ENCODE results near the gene RFX2. TPM values are rescaled to one million over a fixed set of nuclear protein-coding genes. Genes with fewer than 3 reads are reported as not detected.

RFX2 gene
- total and polyA plus RNA-seq, 9 of the 15 experiments (the other 6 are each of a cell fraction or from before 2014, with no cell fraction given) = 3.6 to 18.7 (median 8.7) TPM

- TF ChIP-seq, protein P1, sequence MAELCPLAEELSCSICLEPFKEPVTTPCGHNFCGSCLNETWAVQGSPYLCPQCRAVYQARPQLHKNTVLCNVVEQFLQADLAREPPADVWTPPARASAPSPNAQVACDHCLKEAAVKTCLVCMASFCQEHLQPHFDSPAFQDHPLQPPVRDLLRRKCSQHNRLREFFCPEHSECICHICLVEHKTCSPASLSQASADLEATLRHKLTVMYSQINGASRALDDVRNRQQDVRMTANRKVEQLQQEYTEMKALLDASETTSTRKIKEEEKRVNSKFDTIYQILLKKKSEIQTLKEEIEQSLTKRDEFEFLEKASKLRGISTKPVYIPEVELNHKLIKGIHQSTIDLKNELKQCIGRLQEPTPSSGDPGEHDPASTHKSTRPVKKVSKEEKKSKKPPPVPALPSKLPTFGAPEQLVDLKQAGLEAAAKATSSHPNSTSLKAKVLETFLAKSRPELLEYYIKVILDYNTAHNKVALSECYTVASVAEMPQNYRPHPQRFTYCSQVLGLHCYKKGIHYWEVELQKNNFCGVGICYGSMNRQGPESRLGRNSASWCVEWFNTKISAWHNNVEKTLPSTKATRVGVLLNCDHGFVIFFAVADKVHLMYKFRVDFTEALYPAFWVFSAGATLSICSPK (IDR thresholded peaks at IDR 0.05; ENCODE audit: borderline replicate concordance) = no peak
- TF ChIP-seq RFX1 (IDR thresholded peaks at IDR 0.05) (no peak), IFI16 (CRISPR knock-in tag; IDR thresholded peaks at IDR 0.05) (no peak), ZNF140 (CRISPR knock-in tag; IDR thresholded peaks at IDR 0.05) (no peak), CBX1 (IDR thresholded peaks at IDR 0.05; ENCODE audit: low read depth) (no peak), ZNF644 (tag; IDR thresholded peaks at IDR 0.05; ENCODE audit: low read depth) (no peak), RCOR1 (IDR thresholded peaks at IDR 0.05; ENCODE audit: borderline replicate concordance in 1 of 2, low read depth in 2 of 2, low read length in 2 of 2) (0 out of 4 replicates have a peak, but pooled peaks of 1 of the 2 experiments have one; percentile 36), HDAC3 (IDR thresholded peaks at IDR 0.05; ENCODE audit: borderline replicate concordance, partially characterized antibody) (no peak), CTBP1 (IDR thresholded peaks at IDR 0.05; ENCODE audit: borderline replicate concordance) (no peak), KDM4B (IDR thresholded peaks at IDR 0.05; ENCODE audit: borderline replicate concordance in 2 of 2, low read depth in 1 of 2) (no peak), ETS1 (conservative IDR thresholded peaks at IDR 0.05; ENCODE audit: control insufficient read depth, low read depth, low read length) (no peak), SAFB2 (IDR thresholded peaks at IDR 0.05; ENCODE audit: borderline replicate concordance, low read depth, low read length, severe bottlenecking) (no peak), ZNF695 (CRISPR knock-in tag; IDR thresholded peaks at IDR 0.05) (no peak), CHCHD3 (CRISPR knock-in tag; IDR thresholded peaks at IDR 0.05) (no peak), FOXK2 (conservative IDR thresholded peaks at IDR 0.05 in 1 of 2, IDR thresholded peaks at IDR 0.05 in 1 of 2; ENCODE audit: low read depth in 2 of 2) (peak in 1 of 2 experiments; percentile 52; a peak in 1 of 4 replicates), SNAPC5 (CRISPR knock-in tag; IDR thresholded peaks at IDR 0.05) (no peak)
- TF ChIP-seq, protein P2, sequence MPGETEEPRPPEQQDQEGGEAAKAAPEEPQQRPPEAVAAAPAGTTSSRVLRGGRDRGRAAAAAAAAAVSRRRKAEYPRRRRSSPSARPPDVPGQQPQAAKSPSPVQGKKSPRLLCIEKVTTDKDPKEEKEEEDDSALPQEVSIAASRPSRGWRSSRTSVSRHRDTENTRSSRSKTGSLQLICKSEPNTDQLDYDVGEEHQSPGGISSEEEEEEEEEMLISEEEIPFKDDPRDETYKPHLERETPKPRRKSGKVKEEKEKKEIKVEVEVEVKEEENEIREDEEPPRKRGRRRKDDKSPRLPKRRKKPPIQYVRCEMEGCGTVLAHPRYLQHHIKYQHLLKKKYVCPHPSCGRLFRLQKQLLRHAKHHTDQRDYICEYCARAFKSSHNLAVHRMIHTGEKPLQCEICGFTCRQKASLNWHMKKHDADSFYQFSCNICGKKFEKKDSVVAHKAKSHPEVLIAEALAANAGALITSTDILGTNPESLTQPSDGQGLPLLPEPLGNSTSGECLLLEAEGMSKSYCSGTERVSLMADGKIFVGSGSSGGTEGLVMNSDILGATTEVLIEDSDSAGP (CRISPR knock-in tag; IDR thresholded peaks at IDR 0.05) = no peak
Observed at GRCh38 chr19:5988517-5989387, 121.5 kb downstream of the RFX2 start (continued).
